GM18502 (cell line): Measurements from ENCODE around the gene REEP6.
"Not testable (repeated sequence)": the region's sequence is repeated elsewhere in the genome, so short reads cannot be mapped to it uniquely, and the experiment has no call there.

Experiments used
- ATAC-seq: cut with Tn5 transposase; IDR thresholded peaks from one replicate; pipeline ENCODE4 v1.9.1; 2021; ENCODE audit warnings: mild to moderate bottlenecking; ENCODE audit not compliant: unreplicated experiment, poor library complexity

REEP6 gene

GRCh38 chr19:1521636-1522035 lies 30.7 kb downstream of the REEP6 start:
- no peak for ATAC-seq

GRCh38 chr19:1522061-1522460 lies 31.1 kb downstream of the REEP6 start:
- ATAC-seq, result no peak

- no peak for ATAC-seq
Measured at GRCh38 chr19:1522838-1523237, 31.9 kb downstream of the REEP6 start.

- no peak for ATAC-seq
Measured at GRCh38 chr19:1523412-1524286, 32.7 kb downstream of the REEP6 start, which contains the start of gene PLK5. Gene PLK5, plus strand, starts transcription at chr19:1524077. Its CDS starts 2,920 bp downstream, at chr19:1526997.

- ATAC-seq, result no peak
Measured at GRCh38 chr19:1524287-1524971, 33.4 kb downstream of the REEP6 start.

GRCh38 chr19:1524972-1525325 lies 34.0 kb downstream of the REEP6 start:
- ATAC-seq, result no peak

- ATAC-seq, result no peak
Measured at GRCh38 chr19:1525343-1525742, 34.4 kb downstream of the REEP6 start.

- ATAC-seq, result no peak
Measured at GRCh38 chr19:1526066-1526778, 35.2 kb downstream of the REEP6 start.

- no peak for ATAC-seq
Measured at GRCh38 chr19:1526979-1527649, 36.1 kb downstream of the REEP6 start.

GRCh38 chr19:1527650-1528309 lies 36.8 kb downstream of the REEP6 start:
- ATAC-seq, result no peak

- no peak for ATAC-seq
Measured at GRCh38 chr19:1528596-1529429, 37.8 kb downstream of the REEP6 start.

- no peak for ATAC-seq
Measured at GRCh38 chr19:1529430-1529816, 38.4 kb downstream of the REEP6 start.

GRCh38 chr19:1530856-1531255 lies 39.9 kb downstream of the REEP6 start:
- ATAC-seq, result not testable (repeated sequence)

- no peak for ATAC-seq
Measured at GRCh38 chr19:1531587-1531986, 40.6 kb downstream of the REEP6 start.

GRCh38 chr19:1532003-1532402 lies 41.0 kb downstream of the REEP6 start:
- no peak for ATAC-seq

GRCh38 chr19:1533510-1534150 lies 42.6 kb downstream of the REEP6 start:
- no peak for ATAC-seq

GRCh38 chr19:1534972-1535371 lies 44.0 kb downstream of the REEP6 start:
- no peak for ATAC-seq

- not testable (repeated sequence) for ATAC-seq
Measured at GRCh38 chr19:1535699-1536098, 44.7 kb downstream of the REEP6 start.

GRCh38 chr19:1538978-1539377 lies 48.0 kb downstream of the REEP6 start:
- ATAC-seq, result no peak
